ENCODE data around the gene ZSWIM4.

Gene ZSWIM4

DNA sequence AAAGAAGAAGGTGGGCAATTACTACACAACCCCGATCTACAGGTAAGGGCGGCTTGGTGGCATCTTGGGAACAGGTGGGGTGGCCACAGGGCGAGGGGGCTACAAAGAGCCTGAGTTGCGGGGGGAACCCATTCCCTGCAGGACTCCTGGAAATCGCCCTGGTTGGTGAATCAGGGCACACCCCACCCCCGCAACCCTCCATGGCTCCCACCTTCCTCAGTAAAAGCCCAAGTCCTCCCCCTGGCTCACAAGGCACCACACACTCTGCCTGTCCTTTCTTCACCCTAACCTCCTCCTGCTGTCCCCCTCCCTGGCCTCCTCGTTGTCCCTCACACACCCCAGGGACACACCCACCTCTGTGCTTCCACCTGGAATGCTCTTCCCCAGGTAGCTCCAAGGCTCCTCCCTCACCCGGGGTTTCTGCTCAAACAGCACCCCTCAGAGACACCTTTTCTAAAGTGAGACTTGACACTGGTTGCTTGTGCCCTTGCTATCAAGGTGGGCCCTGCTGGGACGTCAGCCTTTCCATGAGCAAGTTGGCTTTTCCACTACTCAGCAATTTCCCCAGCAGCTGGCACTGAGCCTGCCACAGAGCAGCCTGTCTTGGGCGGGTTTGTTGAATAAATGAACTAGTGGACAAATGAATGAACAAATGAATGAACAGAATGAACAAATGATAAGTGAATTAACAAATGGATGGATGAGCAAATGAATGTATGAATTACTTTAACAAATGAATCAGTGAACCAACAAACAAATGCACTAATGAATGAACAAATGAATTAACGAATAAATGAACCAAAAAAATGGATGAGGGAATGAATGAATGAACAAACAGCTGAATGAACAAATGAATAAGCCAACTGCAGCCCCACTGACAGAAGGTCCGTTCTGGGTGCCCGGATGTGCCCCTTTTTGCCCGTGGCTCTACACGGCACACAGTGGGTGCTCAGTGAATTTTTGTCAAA is 37.2 kb upstream of the ZSWIM4 start:
- H3K4me3 ChIP-seq (ENCODE audit: low read depth, low read length), result no peak overlapping the region
- ChIA-PET CTCF (no interaction called here), POLR2A (no interaction called here)
- TF ChIP-seq, protein P1, sequence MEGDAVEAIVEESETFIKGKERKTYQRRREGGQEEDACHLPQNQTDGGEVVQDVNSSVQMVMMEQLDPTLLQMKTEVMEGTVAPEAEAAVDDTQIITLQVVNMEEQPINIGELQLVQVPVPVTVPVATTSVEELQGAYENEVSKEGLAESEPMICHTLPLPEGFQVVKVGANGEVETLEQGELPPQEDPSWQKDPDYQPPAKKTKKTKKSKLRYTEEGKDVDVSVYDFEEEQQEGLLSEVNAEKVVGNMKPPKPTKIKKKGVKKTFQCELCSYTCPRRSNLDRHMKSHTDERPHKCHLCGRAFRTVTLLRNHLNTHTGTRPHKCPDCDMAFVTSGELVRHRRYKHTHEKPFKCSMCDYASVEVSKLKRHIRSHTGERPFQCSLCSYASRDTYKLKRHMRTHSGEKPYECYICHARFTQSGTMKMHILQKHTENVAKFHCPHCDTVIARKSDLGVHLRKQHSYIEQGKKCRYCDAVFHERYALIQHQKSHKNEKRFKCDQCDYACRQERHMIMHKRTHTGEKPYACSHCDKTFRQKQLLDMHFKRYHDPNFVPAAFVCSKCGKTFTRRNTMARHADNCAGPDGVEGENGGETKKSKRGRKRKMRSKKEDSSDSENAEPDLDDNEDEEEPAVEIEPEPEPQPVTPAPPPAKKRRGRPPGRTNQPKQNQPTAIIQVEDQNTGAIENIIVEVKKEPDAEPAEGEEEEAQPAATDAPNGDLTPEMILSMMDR (IDR thresholded peaks at IDR 0.05; ENCODE audit: insufficient read depth, low read length, missing control alignments), result no peak
- DNase-seq (ENCODE audit: low read depth, low spot score), result no peak

DNA sequence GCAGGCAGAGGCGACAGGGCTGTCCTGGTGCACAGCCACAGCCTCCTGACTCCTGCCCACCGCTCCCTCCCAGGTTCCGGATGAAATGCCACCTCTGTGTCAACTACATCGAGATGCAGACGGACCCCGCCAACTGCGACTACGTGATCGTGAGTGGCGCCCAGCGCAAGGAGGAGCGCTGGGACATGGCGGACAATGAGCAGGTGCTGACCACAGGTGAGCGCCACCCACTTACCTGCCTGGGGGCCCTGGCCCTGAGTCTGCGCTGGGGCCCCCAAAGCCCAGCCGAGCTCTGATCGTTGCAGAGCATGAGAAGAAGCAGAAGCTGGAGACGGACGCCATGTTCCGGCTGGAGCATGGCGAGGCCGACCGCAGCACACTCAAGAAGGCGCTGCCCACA is 36.4 kb upstream of the ZSWIM4 start:
- TF ChIP-seq, protein P1 (IDR thresholded peaks at IDR 0.05; ENCODE audit: insufficient read depth, low read length, missing control alignments), result no peak
- ChIA-PET POLR2A (no interaction called here), CTCF (no interaction called here)

DNA sequence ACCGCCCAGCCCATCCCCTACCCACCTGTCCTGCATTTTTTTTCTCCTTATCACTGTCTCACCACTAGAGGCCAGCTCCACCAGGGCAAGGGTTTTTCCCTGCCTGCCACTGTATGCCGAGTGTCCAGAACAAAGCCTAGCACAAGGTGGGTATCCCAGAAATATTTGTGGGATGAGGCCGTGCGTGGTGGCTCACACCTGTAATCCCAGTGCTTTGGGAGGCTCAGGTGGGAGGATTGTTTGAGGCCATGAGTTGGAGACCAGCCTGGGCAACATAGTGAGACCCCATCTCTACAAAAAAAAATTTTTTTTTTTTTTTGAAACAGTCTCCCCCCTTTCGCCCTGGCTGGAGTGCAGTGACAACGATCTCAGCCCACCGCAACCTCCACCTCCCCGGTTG is 33.8 kb upstream of the ZSWIM4 start:
- ChIA-PET POLR2A (no interaction called here), CTCF (interaction anchor here (1.2 kb wide), 1 partner anchor 13 kb away, joined by 4 read pairs; a partner anchor contains a TSS)
- no peak for DNase-seq (ENCODE audit: low read depth, low spot score)
- TF ChIP-seq, protein P1 (IDR thresholded peaks at IDR 0.05; ENCODE audit: insufficient read depth, low read length, missing control alignments), result no peak
- no peak overlapping the region for H3K4me3 ChIP-seq (ENCODE audit: low read depth, low read length)

More for the DNA sequence above, 36.4 kb upstream of the ZSWIM4 start:
- DNase-seq (ENCODE audit: low read depth, low spot score), result no peak
- H3K4me3 ChIP-seq (ENCODE audit: low read depth, low read length), result no peak overlapping the region

- CTCF ChIA-PET, result interaction anchor here (0.6 to 1.2 kb wide), 2 partner anchors 15 to 23 kb away, joined by 3 to 4 read pairs; a partner anchor contains a TSS
- POLR2A ChIA-PET, result interaction anchor here (0.6 to 1.1 kb wide), 2 partner anchors 15 to 37 kb away, joined by 3 read pairs; a partner anchor contains a TSS
- H3K4me3 ChIP-seq (ENCODE audit: low read depth, low read length), result no peak overlapping the region
- TF ChIP-seq, protein P1 (IDR thresholded peaks at IDR 0.05; ENCODE audit: insufficient read depth, low read length, missing control alignments), result no peak
- DNase-seq (ENCODE audit: low read depth, low spot score), result no peak
These were observed 32.5 kb upstream of the ZSWIM4 start for GRCh38 chr19:13762635-13763235.

DNA sequence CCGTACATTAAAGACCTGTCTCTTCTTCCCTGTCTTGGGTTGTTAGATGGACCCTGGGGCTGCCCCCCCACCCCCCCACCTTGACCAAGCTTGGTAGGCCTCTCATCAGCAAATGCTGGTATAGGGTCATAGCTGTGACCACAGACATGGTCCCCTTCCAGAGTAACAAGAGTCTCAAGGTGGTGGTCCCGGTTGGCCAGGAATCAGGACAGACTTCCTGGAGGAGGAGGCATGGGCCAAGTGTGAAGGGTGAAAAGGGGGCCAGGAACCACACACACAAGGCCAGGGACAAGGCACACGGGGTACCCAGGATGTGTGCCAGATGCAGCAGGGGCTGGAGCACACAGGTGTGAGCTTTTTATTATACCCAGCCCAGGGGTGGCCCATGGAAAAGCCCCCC is 32.0 kb upstream of the ZSWIM4 start:
- TF ChIP-seq, protein P1 (IDR thresholded peaks at IDR 0.05; ENCODE audit: insufficient read depth, low read length, missing control alignments), result no peak
- CTCF ChIA-PET, result interaction anchor here (1.8 kb wide), 1 partner anchor 15 kb away, joined by 6 read pairs; a partner anchor contains a TSS
- POLR2A ChIA-PET, result interaction anchor here (1.1 kb wide), 1 partner anchor 15 kb away, joined by 3 read pairs; a partner anchor contains a TSS
- H3K4me3 ChIP-seq (ENCODE audit: low read depth, low read length), result no peak overlapping the region
- DNase-seq (ENCODE audit: low read depth, low spot score), result no peak
